HCT116 (cell line): ENCODE measurements around the gene CENATAC. TPM values are rescaled to one million over a fixed set of nuclear protein-coding genes. Genes with fewer than 3 reads are reported as not detected.
A peak's percentile ranks its signal among the peaks of the same experiment; 100 is the strongest.

ENCODE experiments used
- ATAC-seq: fragments of 200-7000 bp; cut with Tn5 transposase; 2 replicates; pipeline ENCODE4 v1.9.1; 2020; ENCODE audit warnings: mild to moderate bottlenecking, moderate library complexity
- BruUV-seq: library from RNA; stranded (reverse); fragments of 400-500 nt; replicated peaks from 2 replicates; lab custom pipeline; 2021; lab: Mats Ljungman, UMichigan
- CTCF ChIA-PET: fragments of 300-600 bp; sonication (Branson Sonifier 250); formaldehyde crosslinking; loops from one replicate; lab custom pipeline; 2021; ENCODE audit warnings: antibody characterized with exemption; lab: Charles Lee
- POLR2A ChIA-PET: fragments of 300-600, 350-600 bp; sonication (Branson Sonifier 250); formaldehyde crosslinking; loops from one replicate; lab custom pipeline; 2021; ENCODE audit warnings: antibody characterized with exemption; lab: Charles Lee
- RAD21 ChIA-PET, 2 experiments: fragments of 300-600 bp; sonication (Branson Sonifier 250); formaldehyde crosslinking; loops; one replicate each; lab custom pipeline; 2023; ENCODE audit warnings: low total read pairs in 2 of 2; ENCODE audit not compliant: uncharacterized antibody in 2 of 2, unreplicated experiment in 2 of 2, low non-redundant PET in 1 of 2; lab: Charles Lee
- DNase-seq: peaks from one replicate; pipeline ENCODE4 v3.0.0-alpha.2; 2010; ENCODE audit warnings: low read depth, low spot score
- H2AFZ ChIP-seq: fragments of 200-600 bp; shearing (Covaris generic), sonication (generic); 2 replicates; pipeline ENCODE4 v1.6.1; 2017; ENCODE audit warnings: low read depth, mixed run types, mixed read lengths, antibody characterized with exemption, low read length; ENCODE audit not compliant: poor library complexity, severe bottlenecking
- H3K27ac ChIP-seq: 2 replicates; pipeline ENCODE4 v1.5.1; 2012; ENCODE audit warnings: low read depth, low read length
- H3K27me3 ChIP-seq: fragments of 200-600 bp; sonication (generic); 2 replicates; pipeline ENCODE4 v1.6.1; 2016; ENCODE audit warnings: mixed run types, low read length, mixed read lengths; ENCODE audit not compliant: insufficient read depth
- H3K36me3 ChIP-seq, 2 experiments: fragments of 200-500 bp in 1 of 2; fragments of 200-600 bp in 1 of 2; sonication (Bioruptor generic) in 1 of 2; sonication (generic) in 1 of 2; 2 replicates each; pipeline versions ENCODE4 v1.5.1 to v1.6.1; 2014 to 2016; ENCODE audit warnings: low read length in 2 of 2, inconsistent platforms in 1 of 2, mixed read lengths in 1 of 2, mixed run types in 1 of 2; ENCODE audit not compliant: insufficient read depth in 2 of 2, control insufficient read depth in 1 of 2
- H3K4me1 ChIP-seq, 2 experiments: fragments of 200-600 bp in 1 of 2; sonication (generic) in 1 of 2; 2 replicates each; pipeline versions ENCODE4 v1.5.1 to v1.6.1; 2012 to 2017; ENCODE audit warnings: low read length in 2 of 2, inconsistent platforms in 1 of 2, mild to moderate bottlenecking in 1 of 2, mixed read lengths in 1 of 2, mixed run types in 1 of 2, moderate library complexity in 1 of 2; ENCODE audit not compliant: insufficient read depth in 2 of 2, control insufficient read depth in 1 of 2
- H3K4me2 ChIP-seq: fragments of 200-600 bp; sonication (generic); 2 replicates; pipeline ENCODE4 v1.6.1; 2017; ENCODE audit warnings: mixed run types, low read length, mixed read lengths
- H3K4me3 ChIP-seq, 2 experiments: fragments of 200-600 bp in 1 of 2; sonication (generic) in 1 of 2; replicated peaks in 1 of 2; 2 replicates each; pipeline ENCODE4 v1.5.1; 2011 to 2016; ENCODE audit warnings: low read length in 2 of 2, control low read depth in 1 of 2, low read depth in 1 of 2, mild to moderate bottlenecking in 1 of 2, mixed read lengths in 1 of 2, mixed run types in 1 of 2
- H3K79me2 ChIP-seq: fragments of 200-600 bp; sonication (generic); 2 replicates; pipeline ENCODE4 v1.6.1; 2017; ENCODE audit warnings: mild to moderate bottlenecking, mixed run types, low read length, moderate library complexity, mixed read lengths; ENCODE audit not compliant: insufficient read depth
- H3K9ac ChIP-seq: fragments of 200-600 bp; sonication (generic); 2 replicates; pipeline ENCODE4 v1.6.1; 2016; ENCODE audit warnings: low read length, mixed read lengths
- H3K9me2 ChIP-seq: fragments of 200-600 bp; sonication (generic), shearing (Covaris generic); 2 replicates; pipeline ENCODE4 v1.6.1; 2017; ENCODE audit warnings: mixed run types, mild to moderate bottlenecking, moderate library complexity; ENCODE audit not compliant: insufficient read depth
- H3K9me3 ChIP-seq, 2 experiments: fragments of 200-500 bp in 1 of 2; fragments of 200-600 bp in 1 of 2; sonication (Bioruptor generic) in 1 of 2; sonication (generic) in 1 of 2; 2 replicates each; pipeline ENCODE4 v1.6.1; 2014 to 2017; ENCODE audit warnings: low read length in 2 of 2, mixed read lengths in 2 of 2, inconsistent platforms in 1 of 2, low read depth in 1 of 2, mild to moderate bottlenecking in 1 of 2, mixed run types in 1 of 2, moderate library complexity in 1 of 2; ENCODE audit not compliant: control insufficient read depth in 1 of 2, insufficient read depth in 1 of 2
- H4K20me1 ChIP-seq: fragments of 200-600 bp; sonication (generic), shearing (Covaris generic); 2 replicates; pipeline ENCODE4 v1.6.1; 2017; ENCODE audit warnings: mixed run types, mild to moderate bottlenecking, moderate library complexity; ENCODE audit not compliant: insufficient read depth
- CBX3 ChIP-seq: IDR thresholded peaks from 2 replicates; pipeline ENCODE4 v1.6.1; 2012; ENCODE audit warnings: low read depth
- CEBPB ChIP-seq: IDR thresholded peaks from 2 replicates; pipeline ENCODE4 v1.6.1; 2012; ENCODE audit warnings: low read depth
- ELF1 ChIP-seq: IDR thresholded peaks from 2 replicates; pipeline ENCODE4 v1.6.1; 2012; ENCODE audit warnings: low read depth, borderline replicate concordance
- EZH2 ChIP-seq: fragments of 200-600 bp; sonication (generic); IDR thresholded peaks from 2 replicates; pipeline ENCODE4 v1.6.1; 2017; ENCODE audit warnings: antibody characterized with exemption, mixed run types
- EZH2phosphoT487 ChIP-seq: fragments of 200-600 bp; IDR thresholded peaks from 2 replicates; pipeline ENCODE4 v1.6.1; 2018; ENCODE audit warnings: antibody characterized with exemption, borderline replicate concordance
- RAD21 ChIP-seq: IDR thresholded peaks from 2 replicates; pipeline ENCODE4 v1.6.1; 2012; ENCODE audit warnings: low read depth, mild to moderate bottlenecking
- REST ChIP-seq: IDR thresholded peaks from 2 replicates; pipeline ENCODE4 v1.6.1; 2012; ENCODE audit warnings: low read depth
- ZFX ChIP-seq: fragments of 450-650 bp; IDR thresholded peaks from 2 replicates; pipeline ENCODE4 v1.6.1; 2017
- ZNF274 ChIP-seq: fragments of 200-500 bp; sonication (Bioruptor generic); IDR thresholded peaks from 2 replicates; pipeline ENCODE4 v1.6.1; 2014; ENCODE audit warnings: mild to moderate bottlenecking, low read depth, low read length, inconsistent platforms
- intact Hi-C: fragments of 100-400 bp; cut with micrococcal nuclease; formaldehyde crosslinking; loops from 2 replicates; pipeline ENCODE4 v1.10.0; 2022
- total RNA-seq: library from RNA; stranded (reverse); gene quantifications from one replicate; pipeline ENCODE4 v1.2.1, GENCODE V29; 2021; ENCODE audit not compliant: unreplicated experiment
- TF ChIP-seq, protein P1 (sequence below): IDR thresholded peaks from 2 replicates; pipeline ENCODE4 v1.6.1; 2012

The CENATAC gene
- total RNA-seq, 1 experiment from 2014 or later, result 28.9 TPM

DNA sequence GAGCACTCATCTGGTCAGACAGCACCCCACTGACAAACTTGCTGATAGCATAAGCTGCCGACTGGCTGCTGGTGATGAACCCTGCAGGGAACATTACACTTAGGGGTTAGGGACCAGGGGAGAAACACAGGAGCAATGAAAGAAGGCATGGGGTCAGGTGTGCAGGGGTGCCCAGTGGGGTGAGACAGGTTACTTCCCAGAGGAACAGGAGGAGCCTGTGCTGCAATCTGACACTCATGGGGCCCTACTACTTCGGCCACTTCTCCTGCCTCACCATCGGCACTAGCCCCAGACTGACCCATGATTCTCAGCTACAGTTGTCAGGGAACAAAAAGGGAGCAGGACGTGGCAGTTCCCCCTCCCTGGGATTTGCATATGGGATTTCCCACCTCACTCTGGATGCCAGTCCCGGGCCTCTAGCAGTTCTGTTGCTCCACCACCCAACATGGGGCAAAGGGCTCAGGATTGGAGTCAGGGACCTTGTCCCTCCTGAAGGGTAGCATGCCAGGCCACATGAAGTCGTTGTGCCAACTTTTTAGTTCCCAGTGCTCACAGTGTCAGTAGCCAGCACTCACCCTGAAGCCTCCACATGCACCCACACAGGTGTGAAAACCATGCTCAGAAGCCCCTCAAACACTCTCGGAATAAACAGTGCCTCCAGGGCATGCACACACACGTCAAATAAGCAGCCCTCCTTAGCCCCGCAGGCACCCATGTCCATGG lies 30.6 kb downstream of the CENATAC start:
- Histone ChIP-seq H3K9ac (no peak overlapping the region), H4K20me1 (no peaks in the 10 kb centered on the region), H3K9me3 (no peaks in the 10 kb centered on the region), H2AFZ (no peak overlapping the region), H3K9me2 (no peaks in the 10 kb centered on the region), H3K79me2 (peaks cover 26% of the 10 kb centered on the region), H3K27ac (no peak overlapping the region), H3K27me3 (no peaks in the 10 kb centered on the region), H3K4me3 (no peak overlapping the region), H3K4me1 (peaks cover 5 to 37% of the 10 kb centered on the region in 2 experiments; a peak in 3 of 4 replicates), H3K36me3 (peaks cover 14 to 25% of the 10 kb centered on the region in 2 experiments; a peak in 2 of 4 replicates), H3K4me2 (peak overlapping the region; percentile 99; the same call in 1 of the 2 replicates)
- DNase-seq, result no peak
- TF ChIP-seq RAD21, result no peak
- TF ChIP-seq ZNF274, result no peak
- no peak for TF ChIP-seq ZFX
- TF ChIP-seq, protein P1, sequence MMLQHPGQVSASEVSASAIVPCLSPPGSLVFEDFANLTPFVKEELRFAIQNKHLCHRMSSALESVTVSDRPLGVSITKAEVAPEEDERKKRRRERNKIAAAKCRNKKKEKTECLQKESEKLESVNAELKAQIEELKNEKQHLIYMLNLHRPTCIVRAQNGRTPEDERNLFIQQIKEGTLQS, result no peak
- TF ChIP-seq EZH2phosphoT487, result no peak
- no peak for TF ChIP-seq REST
- no peak for TF ChIP-seq ELF1
- no peak for TF ChIP-seq EZH2
- no peak for TF ChIP-seq CEBPB
- no peak for TF ChIP-seq CBX3
- no TSS peak for BruUV-seq
- ATAC-seq, result no peak
- ChIA-PET CTCF (no interaction called here), POLR2A (interaction anchor here (0.9 kb wide), 1 partner anchor 57 kb away, joined by 3 read pairs; no protein-coding TSS in a partner anchor), RAD21 (no interaction called here)
- intact Hi-C loops, result no loop called here
